GM12873 (cell line): ENCODE data around the gene MGST1.

ENCODE experiments used
- CTCF ChIP-seq: IDR thresholded peaks from 2 replicates; pipeline ENCODE4 v1.5.1; 2012; ENCODE audit warnings: low read depth, mild to moderate bottlenecking, moderate library complexity, low read length, control low read depth; ENCODE audit not compliant: insufficient read depth; ENCODE audit errors: missing control alignments

The MGST1 gene

DNA sequence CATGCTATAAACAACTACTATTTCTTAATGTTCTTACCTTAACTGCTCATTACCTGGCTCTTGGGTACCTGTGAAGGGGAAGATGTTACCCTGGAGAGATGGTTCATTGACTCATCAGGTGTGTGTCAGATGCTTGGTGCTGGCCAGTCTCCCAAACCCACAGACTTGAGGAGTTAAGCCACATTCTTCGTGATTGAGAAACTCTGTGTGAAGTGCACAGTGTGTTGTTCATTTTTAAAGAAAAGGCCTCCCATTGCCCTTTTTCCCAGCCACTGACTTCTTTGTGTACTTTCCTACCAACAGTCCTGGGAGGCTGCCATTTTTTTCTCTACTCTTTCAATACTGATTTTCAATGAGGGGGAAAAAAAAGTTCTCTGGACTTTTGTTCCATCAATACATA, 3.2 kb downstream of the MGST1 start:
- TF ChIP-seq CTCF: no peak

- no peak for TF ChIP-seq CTCF
Observed at GRCh38 chr12:16352481-16352880, 5.0 kb downstream of the MGST1 start.

DNA sequence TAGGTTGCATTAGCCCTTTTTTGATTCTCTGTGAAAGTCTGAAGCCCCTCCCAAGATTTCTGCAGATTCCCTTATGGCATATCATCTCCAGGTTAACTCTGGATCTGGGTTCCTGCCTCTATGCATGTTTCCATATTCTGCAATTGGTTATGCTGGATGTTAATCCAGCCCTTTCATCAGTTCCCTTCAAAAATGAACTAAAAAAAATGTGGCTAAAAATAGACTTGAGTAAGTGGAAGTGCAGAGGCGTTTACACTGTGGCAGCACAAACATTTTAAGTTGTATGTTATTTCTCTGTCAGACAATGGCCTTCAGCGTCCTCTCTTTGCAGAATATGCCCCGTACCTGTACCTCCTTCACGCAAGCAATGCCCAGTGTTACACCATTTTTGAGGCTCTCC, 11.4 kb downstream of the MGST1 start:
- no peak for TF ChIP-seq CTCF

DNA sequence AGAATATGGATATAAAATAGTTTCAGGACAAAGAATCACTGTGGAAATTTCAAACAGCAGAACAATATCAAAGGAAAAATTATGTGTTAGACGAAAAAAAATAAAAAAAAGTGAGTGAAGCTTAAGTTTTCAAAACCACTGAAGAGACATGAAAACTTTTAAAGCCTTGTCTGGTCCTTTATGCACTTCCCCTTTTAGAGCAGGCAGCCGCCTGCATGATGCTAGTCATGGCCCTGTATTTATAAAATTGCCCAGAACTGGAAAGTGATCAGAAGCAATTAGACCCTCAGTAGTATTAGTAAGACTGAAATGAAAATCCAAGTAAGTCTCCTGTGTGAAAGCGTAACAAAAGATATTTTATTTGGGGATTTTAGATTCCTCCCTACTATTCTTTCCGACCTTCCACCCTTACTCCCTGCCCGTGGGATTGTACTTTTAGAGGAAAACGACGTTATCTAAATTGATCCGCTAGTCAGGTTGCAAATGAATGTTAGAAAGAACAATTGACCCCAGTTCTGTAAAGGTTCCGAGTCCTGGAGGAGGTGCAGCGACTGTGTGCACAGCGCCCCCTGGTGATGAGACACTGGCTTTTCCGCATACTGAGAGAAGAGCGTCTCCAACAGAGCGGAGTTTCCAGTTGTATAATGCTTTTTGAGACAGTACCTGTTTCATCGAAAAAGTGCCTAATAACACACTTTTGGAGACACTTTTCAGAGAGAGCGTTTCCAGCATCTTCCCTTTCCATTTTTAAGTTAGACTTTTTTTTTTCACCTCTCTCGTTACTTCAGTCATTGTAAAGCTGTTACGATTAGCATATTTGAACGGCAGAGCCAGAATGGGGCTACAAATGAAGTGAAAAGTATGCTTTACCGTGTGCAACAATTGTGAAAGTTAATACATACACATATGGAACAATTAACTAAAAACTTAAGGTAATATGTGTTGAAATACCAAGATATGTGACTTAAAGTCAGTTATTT, 12.4 kb downstream of the MGST1 start:
- peak; percentile 73 for TF ChIP-seq CTCF

DNA sequence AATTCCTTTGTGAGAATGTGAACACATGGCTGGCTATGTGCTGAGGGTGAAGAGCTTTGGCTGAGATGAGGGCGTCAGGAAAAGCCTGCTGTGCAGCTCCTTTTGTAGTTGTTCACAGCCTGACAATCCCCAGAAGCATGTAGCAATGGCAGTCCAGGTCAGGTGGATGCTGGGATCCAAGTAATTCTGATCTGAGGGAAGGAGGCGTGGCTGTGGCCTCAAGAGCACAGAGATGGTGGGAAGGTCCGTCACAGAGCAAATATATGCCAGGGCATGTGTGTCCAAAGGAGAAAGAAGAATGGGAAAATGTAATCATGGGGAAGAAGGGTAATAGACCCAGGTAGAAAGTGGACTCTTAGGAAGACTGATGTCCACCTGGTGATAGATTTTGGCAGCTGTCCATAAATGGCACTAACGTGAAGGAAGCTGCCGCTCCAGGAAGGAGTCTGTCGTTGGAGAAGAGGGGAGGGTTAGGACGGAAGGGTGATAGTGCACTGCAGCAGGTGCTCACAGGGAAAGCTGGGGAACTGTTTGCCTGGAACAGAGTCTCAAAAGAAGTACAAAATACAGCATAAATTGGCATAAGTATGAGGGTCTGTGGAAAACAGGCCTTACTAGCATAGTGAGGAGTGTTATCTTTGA, 13.8 kb downstream of the MGST1 start:
- TF ChIP-seq CTCF: no peak

DNA sequence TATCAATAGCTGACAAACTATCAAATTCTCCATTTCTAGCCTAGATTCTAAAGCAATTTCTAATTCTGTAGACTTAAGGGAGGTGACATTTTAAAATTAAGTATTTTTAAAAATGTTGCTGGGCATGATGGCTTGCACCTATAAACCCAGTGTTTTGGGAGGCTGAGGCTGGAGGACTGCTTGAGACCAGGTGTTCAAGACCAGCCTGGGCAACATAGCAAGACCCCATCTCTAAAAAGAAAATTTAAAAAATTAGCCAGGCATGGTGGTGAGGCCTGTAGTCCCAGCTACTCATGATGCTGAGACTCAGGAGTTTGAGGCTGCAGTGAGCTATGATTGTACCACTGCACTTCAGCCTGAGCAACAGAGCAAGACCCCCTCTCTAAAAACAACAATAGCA, 15.1 kb downstream of the MGST1 start:
- TF ChIP-seq CTCF: no peak

DNA sequence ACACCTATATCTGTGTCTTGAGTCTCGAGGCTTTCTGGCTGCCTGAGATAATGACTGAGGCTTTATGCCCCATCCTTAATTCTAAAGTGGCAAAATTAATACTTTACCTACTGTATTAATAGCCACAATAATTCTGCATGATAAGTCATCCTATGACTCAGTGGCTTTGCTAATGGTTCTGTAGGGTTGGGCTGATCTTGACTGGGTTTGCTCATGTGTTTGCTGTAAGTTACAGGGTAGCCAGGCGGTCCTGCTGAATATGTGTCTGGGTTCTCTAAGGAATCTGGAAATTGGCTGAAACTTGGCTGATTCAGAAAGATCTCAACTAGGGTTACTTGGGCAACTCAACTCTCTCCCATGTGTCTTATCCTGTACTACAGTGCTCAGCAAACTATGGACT, 21.7 kb downstream of the MGST1 start:
- TF ChIP-seq CTCF: no peak
